DMS53 treated with DMSO at 0.1 percent for 48 hours (cell line): ENCODE measurements around the gene ACY1.

Experiments used
- DNase-seq: peaks from one replicate; lab custom pipeline; 2025; ENCODE audit not compliant: unreplicated experiment; lab: John Stamatoyannopoulos, UW

The ACY1 gene

GRCh38 chr3:51962854-51963530, 20.3 kb upstream of the ACY1 start:
- DNase-seq = no peak

GRCh38 chr3:51963951-51964451, 19.3 kb upstream of the ACY1 start:
- no peak for DNase-seq

GRCh38 chr3:51964521-51964920, 18.8 kb upstream of the ACY1 start:
- no peak for DNase-seq

- DNase-seq = no peak
These were observed 17.3 kb upstream of the ACY1 start for GRCh38 chr3:51966016-51966415.

GRCh38 chr3:51966486-51966885, 16.8 kb upstream of the ACY1 start:
- DNase-seq = no peak

GRCh38 chr3:51966922-51967383, 16.4 kb upstream of the ACY1 start:
- DNase-seq = no peak

GRCh38 chr3:51967384-51968169, 15.8 kb upstream of the ACY1 start, which contains the start of gene PCBP4:
PCBP4 (minus strand) TSS chr3:51967454; CDS start chr3:51961240, 6,214 bp downstream.
- DNase-seq = no peak

GRCh38 chr3:51968170-51968775, 15.1 kb upstream of the ACY1 start:
- no peak for DNase-seq

GRCh38 chr3:51968883-51969678, 14.3 kb upstream of the ACY1 start:
- no peak for DNase-seq

GRCh38 chr3:51969841-51970240, 13.5 kb upstream of the ACY1 start:
- DNase-seq = no peak

- DNase-seq = no peak
These were observed 12.6 kb upstream of the ACY1 start for GRCh38 chr3:51970606-51971300.

- DNase-seq = no peak
These were observed 12.0 kb upstream of the ACY1 start for GRCh38 chr3:51971350-51971749.

- DNase-seq = no peak
These were observed 8.9 kb upstream of the ACY1 start for GRCh38 chr3:51974277-51974962.

- DNase-seq = peak; percentile 6
These were observed 8.1 kb upstream of the ACY1 start, which contains the start of gene ABHD14A for GRCh38 chr3:51974963-51975851. ABHD14A (plus strand) TSS chr3:51975064; CDS start chr3:51975136, 72 bp downstream.

- no peak for DNase-seq
These were observed 7.3 kb upstream of the ACY1 start for GRCh38 chr3:51975852-51976549.

GRCh38 chr3:51977446-51978142, 5.7 kb upstream of the ACY1 start:
- DNase-seq = no peak

- no peak for DNase-seq
These were observed 5.2 kb upstream of the ACY1 start for GRCh38 chr3:51978143-51978502.
